Adipose tissue (tissue), 3 donors: ENCODE data around the gene FOXK1. TPM values are rescaled to one million over a fixed set of nuclear protein-coding genes. Genes with fewer than 3 reads are reported as not detected.

ENCODE experiments used
- H3K27ac ChIP-seq: one replicate; pipeline ENCODE4 v1.5.1; 2013; ENCODE audit warnings: low read depth, low read length
- WGBS, 3 donors: extraction: QIAGEN DNeasy Blood & Tissue Kit; methylation state at CpG; one replicate each; pipeline ENCODE4 v1.1.7; 2013; 5-methylcytosine and 5-hydroxymethylcytosine counted together
- polyA plus RNA-seq, 3 donors: library from polyadenylated mRNA; stranded (reverse); fragments of 200-250 nt; gene quantifications; one replicate each; pipeline ENCODE4 v1.2.3, GENCODE V29; 2013
- donor health status: healthy with polysubstance abuse.
- donor health status: Bipolar disorder and iron deficiency.
- donor health status: healthy.

FOXK1 gene
- polyA plus RNA-seq, 3 donors, result 4.7 to 9.1 (median 7.8) TPM

DNA sequence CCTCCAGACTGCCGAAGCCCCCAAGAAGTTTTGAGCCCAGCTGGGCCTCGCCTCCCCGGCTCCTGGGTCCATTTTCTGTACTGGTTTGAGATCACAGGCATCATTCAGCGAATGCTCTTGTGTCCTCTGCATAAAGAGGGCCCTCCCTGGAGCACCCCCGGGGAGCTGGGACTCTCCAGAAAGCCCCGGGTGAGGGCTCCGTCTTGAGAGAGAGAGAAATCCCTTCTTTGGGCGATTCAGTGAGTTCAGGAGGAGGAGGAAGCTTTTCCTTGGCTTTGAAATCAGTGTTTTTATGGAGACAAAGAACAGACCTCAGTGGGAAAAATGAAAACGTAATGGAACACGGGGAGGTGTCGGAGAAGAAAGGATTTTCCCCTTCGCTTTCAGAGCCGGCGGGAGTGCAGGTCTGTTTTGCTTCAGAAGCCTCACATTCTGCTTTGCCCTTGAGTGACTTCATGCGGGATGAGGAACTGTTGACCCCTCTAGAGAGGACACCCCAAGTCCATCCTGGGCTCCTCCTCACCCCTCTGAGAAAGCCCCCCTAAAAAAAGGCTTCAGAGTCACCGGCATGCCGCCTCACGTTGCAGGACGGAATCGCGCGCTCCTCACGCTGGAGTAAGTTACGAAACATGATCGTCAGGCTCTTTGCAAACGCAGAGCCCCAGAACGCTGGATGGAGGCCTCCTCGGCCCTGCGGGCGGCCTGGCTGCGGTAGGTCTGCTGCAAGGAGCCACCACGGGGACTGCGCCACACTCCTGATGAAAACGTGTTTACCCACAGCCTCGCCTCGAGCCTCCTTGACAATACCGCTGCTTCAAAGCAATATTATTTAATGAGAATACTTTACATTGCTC, 84.8 kb downstream of the FOXK1 start:
- WGBS, 3 donors, result 71 to 85% (median 74%) methylated on average over 37 of the region's 37 CpGs
- H3K27ac ChIP-seq, result no peak overlapping the region

DNA sequence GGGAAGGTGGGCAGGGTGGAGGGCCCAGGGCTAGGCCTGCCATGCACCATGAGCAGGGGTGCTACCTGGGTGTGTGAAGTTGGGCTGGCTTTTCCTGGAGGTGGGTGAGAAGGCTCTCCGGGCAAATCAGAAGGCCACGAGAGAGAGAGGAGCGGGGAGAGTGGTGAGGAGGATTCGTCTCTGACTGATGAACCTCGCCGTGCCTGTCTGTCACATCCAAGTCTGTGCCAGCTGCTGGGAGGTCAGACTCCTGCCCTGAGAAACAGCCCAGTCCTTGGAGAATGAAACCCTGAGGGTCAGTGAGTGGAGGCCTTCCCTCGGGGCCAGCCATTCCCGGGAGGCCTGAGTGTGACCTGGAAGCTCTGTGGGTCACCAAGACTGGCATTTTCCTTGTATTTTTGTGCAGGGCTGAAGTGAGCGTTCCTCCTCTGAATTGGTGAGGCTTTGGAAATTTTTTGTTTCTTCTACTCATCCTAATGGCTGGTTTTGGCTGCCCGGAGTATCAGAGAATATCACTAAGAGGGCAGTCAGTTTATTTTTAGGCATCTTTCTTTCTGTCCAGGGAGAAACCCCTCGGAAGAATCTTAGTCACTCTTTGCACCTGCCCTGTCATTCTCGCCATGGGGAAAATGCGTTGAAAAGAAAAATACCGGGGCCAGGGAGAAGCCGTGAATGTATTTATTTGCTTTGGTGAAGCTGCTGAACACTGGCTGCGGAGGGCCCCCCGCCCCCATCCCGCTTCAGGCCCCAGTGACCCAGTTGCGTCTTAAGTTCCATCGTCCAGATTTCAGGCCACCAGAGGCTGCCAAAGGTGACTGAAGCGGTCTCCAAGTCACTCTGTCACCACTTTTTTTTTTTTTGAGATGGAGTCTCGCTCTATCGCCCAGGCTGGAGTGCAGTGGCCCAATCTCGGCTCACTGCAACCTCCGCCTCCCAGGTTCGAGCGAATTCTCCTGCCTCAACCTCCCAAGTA, 86.8 kb downstream of the FOXK1 start:
- WGBS, 3 donors, result 86 to 91% (median 89%) methylated on average over 27 of the region's 27 CpGs
- no peak overlapping the region for H3K27ac ChIP-seq

DNA sequence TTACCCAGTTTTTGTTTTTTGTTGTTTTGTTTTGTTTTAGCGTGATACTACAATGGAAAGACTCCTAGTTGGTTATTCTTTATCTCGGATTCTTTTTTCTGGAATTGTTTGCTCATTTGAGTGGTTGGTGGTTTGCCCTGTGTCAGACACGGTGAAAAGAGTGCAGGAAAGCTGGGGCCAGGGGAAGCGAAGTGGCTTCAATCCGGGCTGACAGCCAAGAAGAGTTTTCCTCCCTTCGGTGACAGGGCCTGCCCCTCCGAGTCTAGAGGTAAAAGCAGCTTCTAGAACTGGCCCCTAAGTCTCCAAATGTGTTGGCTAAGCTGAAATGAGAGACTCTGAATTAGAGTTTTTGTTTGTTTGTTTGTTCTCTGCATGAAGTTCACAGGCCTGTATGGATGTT, 87.7 kb downstream of the FOXK1 start:
- 24 to 28% (median 24%) methylated on average over 7 of the region's 7 CpGs for WGBS, 3 donors
- no peak overlapping the region for H3K27ac ChIP-seq

DNA sequence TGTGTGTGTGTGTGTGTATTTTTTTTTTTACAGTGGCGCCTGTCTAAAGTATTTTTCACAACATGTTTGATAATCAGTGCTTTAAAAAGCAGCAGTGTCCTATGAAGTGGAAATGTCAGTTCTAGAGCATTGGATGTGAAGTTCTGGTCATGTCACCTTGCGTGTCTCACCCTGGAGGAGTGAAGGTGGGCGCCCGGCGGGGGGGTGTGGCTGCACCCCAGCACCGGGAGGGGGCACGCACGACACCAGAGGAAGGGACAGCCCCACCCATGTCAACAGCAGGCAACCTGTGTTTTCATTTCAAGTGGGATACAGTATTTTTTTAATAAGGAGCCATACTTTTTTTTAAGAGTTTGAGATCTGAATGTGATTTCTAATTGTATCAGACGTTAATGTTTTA, 88.8 kb downstream of the FOXK1 start:
- H3K27ac ChIP-seq, result no peak overlapping the region
- 83 to 85% (median 84%) methylated on average over 9 of the region's 9 CpGs for WGBS, 3 donors

DNA sequence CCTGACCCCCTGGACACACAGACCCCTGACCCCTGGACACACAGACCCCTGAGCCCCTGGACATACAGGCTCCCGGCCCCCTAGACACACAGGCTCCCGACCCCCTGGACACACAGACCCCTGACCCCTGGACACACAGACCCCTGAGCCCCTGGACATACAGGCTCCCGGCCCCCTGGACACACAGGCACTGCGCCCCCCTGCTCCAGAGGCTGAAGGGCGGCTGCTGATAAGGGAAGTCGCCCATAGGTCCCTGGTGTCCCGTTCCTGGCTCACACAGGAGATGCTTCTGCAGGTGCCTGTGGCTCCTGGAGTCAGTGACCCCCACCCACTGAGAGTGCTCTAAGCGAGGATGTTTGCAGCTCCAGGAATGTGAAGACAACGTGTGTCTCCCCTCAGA, 89.6 kb downstream of the FOXK1 start:
- 88 to 91% (median 91%) methylated on average over 9 of the region's 9 CpGs for WGBS, 3 donors
- H3K27ac ChIP-seq, result no peak overlapping the region

DNA sequence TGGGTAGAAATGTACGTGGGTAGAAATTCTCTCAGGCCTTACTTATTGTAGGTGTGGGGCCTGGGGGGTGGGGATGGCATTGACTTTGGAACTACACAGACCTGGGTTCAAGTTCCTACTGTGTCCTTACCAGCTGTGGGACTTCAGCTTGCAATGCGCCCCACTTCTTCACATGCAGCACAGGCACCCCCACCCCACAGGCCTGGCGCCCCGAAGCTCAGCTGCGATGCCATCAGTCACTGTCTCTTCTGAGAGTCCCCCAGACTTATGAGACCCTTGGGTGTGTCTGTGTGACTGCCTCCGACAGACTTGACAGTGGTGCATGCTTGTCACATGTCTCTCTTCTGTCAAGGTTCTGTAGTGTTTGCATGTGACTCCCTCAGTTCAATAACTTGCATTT, 90.2 kb downstream of the FOXK1 start:
- WGBS, 3 donors, result 95 to 97% (median 96%) methylated on average over 6 of the region's 6 CpGs
- no peak overlapping the region for H3K27ac ChIP-seq

DNA sequence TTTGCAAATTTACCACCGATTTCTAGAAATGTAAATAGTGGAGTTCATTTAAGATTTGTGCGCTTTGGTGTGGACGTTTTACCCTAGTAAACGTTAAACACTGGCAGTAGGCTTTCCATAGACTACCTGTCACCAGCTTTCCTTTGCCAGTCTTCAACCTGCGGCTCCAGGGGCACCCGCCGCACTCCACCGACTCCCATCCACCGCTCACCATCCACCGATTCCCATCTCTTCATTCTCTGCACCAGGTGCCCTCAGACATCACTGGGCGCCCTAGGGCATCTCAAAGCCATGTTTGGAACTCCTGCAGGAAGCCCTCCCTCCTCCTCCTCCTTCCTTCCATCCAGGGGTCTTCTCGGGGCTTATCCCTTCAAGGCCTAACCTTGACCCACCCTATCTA, 91.9 kb downstream of the FOXK1 start:
- H3K27ac ChIP-seq, result no peak overlapping the region
- 83 to 88% (median 87%) methylated on average over 12 of the region's 12 CpGs for WGBS, 3 donors

DNA sequence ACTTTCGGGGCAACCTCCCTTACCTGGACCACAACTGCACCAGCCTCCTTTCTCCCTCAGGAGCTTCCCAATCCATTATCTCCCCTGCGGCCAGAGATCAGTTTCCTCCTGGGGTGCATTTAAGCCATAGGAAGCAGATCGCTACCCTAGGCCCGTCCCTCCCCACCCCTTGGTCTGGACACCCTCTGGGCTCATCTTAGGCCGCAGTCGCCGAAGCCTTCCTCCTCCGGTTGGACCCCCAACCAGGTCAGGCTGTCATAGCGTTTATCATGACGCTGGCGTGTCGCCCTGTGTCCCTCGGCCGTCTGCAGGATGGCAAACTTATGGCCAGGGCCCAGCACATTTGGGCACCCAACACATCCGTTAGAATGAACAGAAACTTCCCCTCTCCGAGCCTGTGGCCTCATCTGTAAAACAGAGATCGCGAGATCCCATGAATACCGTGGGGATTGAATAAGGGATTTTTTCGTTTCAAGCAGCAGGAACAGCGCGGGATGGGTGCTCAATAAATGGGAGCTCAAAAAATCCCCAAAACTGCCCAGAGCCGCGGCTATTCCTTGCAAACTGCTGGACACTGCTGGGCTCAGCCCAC, 92.7 kb downstream of the FOXK1 start:
- WGBS, 3 donors, result 9 to 10% (median 9%) methylated on average over 24 of the region's 24 CpGs
- H3K27ac ChIP-seq, result no peak overlapping the region

DNA sequence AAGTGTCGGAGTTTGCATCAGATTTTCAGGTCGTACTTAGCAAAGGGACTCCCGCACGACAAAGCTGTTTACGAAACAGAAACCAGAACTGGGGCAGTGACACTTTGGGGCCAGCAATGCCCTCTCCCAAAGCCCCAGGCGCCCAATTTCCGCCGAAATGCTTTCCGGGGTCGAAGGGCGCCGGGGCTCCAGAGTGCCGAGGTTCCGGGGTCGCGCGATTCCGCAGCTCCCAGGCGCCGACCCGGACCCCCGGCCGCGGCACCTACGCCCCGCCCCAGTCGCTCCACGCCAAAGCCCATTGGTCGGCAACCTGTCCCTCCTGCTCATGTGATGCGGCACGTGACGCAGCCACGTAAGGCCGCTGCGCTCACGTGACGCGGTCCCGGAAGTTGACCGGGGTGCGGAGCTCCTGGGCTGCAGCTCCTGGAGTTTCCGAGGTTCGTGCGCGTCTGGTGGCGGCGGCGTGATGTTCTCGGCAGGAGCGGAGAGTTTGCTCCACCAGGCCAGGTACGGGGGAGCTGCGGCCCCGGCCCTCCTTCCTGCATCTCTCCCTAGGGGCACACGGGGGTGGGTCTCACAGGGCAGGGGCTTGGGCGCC, 93.3 kb downstream of the FOXK1 start, which contains the start of gene AP5Z1:
TSS of gene AP5Z1 (plus strand) at position 374 of the 598 bp plus-strand sequence. CDS start at position 467, 93 bp downstream.
- WGBS, 3 donors, result 0 to 2% (median 1%) methylated on average over 49 to 55 of the region's 55 CpGs
- H3K27ac ChIP-seq, result peak within 1 kb of the TSS; percentile 30

DNA sequence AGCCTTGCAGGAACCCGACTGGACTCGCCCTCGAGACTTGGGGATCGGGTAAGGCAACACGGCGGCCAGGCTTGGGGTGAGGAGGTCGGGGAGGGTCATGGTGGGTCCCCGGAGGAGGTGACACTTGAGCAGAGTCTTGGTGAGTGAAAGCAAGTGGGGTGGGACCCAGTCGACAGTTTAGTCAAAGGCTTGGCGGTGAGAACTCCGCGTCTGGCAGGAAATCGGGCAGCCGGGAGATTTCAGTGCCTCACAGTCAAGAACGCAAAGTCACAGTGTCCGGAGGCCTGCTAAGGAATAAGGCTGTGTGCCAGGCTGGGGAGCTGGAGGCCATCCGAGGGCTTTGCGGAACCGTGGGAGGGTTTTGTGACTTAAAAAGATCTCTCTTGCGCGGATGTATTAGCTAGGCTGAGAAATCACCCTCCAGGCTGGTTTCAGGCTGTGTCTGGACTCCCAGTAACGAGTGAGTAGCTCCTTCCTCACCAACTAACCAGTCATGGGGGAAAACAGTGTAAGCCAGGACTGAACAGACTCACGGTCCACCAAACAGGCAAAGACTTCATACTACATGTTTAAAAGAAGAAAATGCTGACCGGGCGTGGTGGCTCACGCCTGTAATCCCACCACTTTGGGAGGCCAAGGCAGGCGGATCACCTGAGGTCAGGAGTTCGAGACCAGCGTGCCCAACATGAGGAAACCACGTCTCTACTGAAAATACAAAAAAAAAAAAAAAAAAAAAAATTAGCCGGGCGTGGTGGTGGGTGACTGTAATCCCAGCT, 93.9 kb downstream of the FOXK1 start:
- H3K27ac ChIP-seq, result peak overlapping the region; percentile 30
- 18 to 23% (median 21%) methylated on average over 30 to 32 of the region's 32 CpGs for WGBS, 3 donors

DNA sequence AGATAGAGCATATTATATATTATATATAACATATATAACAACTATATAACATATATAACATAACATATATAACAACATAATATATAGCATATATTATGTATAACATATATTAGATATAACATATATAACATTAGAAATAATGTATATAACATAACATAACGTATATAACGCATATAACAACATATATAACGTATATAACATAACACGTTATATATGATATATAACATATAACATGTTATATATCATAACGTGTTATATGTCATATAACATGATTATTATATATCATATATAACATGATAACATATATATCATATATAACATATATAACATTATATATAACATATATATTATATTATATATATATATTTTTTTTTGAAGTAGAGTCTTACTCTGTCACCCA, 97.0 kb downstream of the FOXK1 start:
- WGBS, 3 donors, result 89 to 91% (median 91%) methylated on average over 5 of the region's 5 CpGs
- no peak overlapping the region for H3K27ac ChIP-seq

DNA sequence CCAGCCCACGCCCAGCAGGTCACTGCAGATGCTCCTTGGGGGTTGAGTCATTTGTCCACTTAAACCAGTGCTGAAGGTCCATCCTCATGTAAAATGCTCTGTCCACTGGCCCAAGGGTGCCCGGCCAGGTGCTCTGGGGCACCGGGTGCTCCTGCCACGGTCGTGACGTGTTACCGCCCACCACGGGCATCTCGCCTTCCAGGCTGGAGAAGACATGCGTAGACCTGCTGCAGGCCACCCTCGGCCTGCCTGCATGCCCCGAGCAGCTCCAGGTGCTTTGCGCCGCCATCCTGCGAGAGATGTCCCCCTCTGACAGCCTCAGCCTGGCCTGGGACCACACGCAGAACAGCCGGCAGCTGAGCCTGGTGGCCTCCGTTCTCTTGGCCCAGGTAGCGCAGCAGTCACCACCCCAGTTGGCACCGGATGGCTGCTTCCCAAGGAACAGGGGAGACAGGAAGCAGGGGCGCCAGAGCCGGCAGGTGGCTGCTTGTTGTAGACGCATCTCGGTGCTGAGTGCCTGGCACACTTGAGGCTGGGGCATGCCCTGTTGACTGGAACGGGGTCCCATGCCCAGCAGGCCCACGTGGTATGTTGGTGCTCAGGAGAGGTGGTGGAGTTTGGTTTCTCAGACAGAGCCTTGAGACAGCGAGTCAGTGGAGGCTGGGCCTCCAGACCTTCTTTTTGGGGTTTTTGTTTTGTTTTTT, 99.4 kb downstream of the FOXK1 start:
- H3K27ac ChIP-seq, result no peak overlapping the region
- 94 to 96% (median 96%) methylated on average over 27 of the region's 27 CpGs for WGBS, 3 donors

DNA sequence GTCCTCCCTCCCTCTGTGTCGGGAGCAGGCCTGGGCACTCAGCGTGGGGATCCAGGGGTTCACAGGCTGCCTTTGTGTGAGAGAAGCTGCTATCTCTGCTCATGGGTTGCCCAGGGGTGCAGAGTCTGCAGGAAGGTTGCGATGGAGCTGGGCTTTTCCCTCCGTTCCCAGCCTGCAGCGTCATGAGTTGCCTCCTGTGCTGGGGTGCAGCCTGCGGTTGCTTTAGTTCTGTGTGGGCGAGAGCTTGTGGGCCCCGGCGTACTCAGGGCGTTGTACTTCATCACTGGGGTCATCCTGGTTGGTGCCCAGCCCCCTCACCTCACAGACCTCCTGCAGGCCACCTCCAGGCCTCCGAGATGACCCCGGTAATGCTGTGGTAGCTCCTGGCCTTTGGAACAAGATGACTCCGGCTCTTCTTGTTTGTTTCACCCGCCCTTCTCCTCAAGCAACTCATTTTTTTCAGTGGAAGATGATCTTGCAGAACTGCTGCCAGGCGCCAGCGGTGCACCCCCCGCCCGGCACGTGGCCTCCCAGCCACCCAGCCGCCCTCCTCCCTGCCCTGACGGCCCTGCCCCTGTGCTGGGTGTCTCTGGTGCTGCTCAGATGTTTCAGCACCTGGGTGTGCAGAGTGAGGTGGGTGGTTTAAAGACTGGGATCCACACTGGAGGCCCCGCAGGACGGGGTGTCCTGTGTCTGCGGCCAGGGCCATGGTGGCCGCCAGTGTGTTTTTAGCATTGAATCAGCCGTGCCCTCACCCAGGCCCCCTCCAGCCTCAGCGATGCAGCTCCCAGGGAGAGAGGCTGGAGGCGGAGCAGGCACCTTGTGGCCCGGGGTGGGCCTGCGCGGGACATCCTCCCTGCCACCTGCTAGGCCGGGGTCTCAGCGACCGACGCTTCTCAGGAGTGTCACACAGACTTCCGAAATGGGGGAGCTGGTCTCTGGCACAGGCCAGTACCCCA, 100.5 kb downstream of the FOXK1 start:
- 93 to 95% (median 94%) methylated on average over 36 of the region's 36 CpGs for WGBS, 3 donors

DNA sequence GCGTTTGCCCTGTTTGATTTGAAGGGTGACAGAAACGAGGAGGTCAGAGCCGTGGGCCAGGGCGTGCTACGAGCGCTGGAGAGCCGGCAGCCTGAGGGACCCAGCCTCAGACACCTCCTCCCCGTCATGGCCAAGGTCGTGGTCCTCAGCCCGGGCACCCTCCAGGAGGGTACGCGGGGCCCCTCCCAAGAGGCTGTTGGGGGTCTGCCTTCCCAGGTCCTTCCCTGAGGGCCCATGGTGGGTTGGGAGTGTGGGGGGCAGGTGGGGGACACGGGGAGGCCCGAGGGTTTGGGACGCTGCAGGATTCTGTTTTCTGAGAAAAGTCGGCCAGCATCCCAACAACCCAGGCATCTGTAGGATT, 101.2 kb downstream of the FOXK1 start:
- H3K27ac ChIP-seq, result no peak overlapping the region
- 84 to 88% (median 88%) methylated on average over 16 of the region's 16 CpGs for WGBS, 3 donors

More for the DNA sequence above, 100.5 kb downstream of the FOXK1 start:
- H3K27ac ChIP-seq, result no peak overlapping the region

DNA sequence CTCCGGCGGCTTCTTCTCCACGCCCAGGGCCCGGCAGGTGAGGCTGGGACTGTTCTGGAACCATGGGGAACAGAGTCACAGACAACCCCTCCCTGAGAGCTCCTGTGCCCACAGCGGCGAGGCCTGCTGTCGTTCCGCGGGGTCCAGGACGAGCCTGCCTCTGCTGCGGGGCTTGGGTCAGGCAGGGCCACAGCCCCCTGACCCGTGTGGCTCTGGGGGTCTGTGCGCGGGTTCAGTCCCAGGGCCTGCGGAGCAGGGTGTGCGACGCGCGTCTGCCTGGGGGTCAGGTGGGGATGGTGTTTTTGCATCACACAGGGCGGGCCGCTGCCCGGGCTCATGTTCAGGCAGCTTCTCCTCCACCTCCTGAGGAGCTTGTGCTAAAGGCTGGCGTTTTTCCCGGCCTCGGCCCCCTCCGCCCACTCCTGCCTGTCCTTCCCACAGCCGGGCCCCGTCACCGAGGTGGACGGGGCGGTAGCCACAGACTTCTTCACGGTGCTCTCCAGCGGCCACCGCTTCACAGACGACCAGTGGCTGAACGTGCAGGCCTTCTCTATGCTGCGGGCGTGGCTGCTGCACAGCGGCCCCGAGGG, 101.8 kb downstream of the FOXK1 start:
- no peak overlapping the region for H3K27ac ChIP-seq
- WGBS, 3 donors, result 85 to 90% (median 88%) methylated on average over 34 to 40 of the region's 40 CpGs

DNA sequence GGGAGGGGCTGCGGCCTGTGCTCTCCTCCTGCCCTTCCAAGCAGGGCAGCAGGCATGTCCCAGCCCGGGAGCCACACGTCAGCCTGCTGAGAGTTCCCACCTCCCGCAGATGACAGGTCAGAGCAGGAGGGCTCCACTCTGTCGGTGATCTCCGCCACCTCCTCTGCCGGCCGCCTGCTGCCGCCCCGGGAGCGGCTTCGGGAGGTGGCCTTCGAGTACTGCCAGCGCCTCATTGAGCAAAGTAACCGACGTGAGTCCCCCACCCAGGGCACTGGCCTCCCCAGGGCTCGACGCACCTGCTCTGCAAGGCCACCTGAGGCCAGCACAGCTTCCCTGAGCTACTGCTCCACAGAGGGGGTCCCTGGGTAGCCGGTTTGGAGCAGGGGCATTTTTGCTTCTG, 102.7 kb downstream of the FOXK1 start:
- H3K27ac ChIP-seq, result no peak overlapping the region
- 90 to 94% (median 90%) methylated on average over 19 of the region's 19 CpGs for WGBS, 3 donors
